Lower lobe of right lung (tissue), 2 donors: Measurements from ENCODE around the gene ATAD3B. TPM values are rescaled to one million over a fixed set of nuclear protein-coding genes. Genes with fewer than 3 reads are reported as not detected.
"Not testable (repeated sequence)": the region's sequence is repeated elsewhere in the genome, so short reads cannot be mapped to it uniquely, and the experiment has no call there.

Experiments
- ATAC-seq, 2 donors: fragments of 200-7000 bp; cut with Tn5 transposase; one replicate each; pipeline ENCODE4 v1.9.1; 2020 to 2022; ENCODE audit warnings: mild to moderate bottlenecking in 2 of 2, moderate library complexity in 2 of 2
- DNase-seq: peaks from one replicate; pipeline ENCODE4 v3.0.0-alpha.2; 2020
- H3K27ac ChIP-seq: fragments of 200-600 bp; one replicate; pipeline ENCODE4 v1.8.0; 2022
- H3K27me3 ChIP-seq: fragments of 200-600 bp; one replicate; pipeline ENCODE4 v1.8.0; 2022; ENCODE audit warnings: low read depth
- H3K36me3 ChIP-seq: fragments of 200-600 bp; one replicate; pipeline ENCODE4 v1.8.0; 2022; ENCODE audit warnings: mild to moderate bottlenecking
- H3K4me1 ChIP-seq: fragments of 200-600 bp; one replicate; pipeline ENCODE4 v1.8.0; 2022
- H3K4me3 ChIP-seq: fragments of 200-600 bp; one replicate; pipeline ENCODE4 v1.8.0; 2022; ENCODE audit warnings: mild to moderate bottlenecking
- H3K9me3 ChIP-seq: fragments of 200-600 bp; one replicate; pipeline ENCODE4 v1.8.0; 2022
- intact Hi-C: fragments of 100-400 bp; cut with DNase I; formaldehyde crosslinking; loops from one replicate; pipeline ENCODE4 v1.11.0; 2022
- total RNA-seq: library from RNA; stranded (reverse); fragmentation: NEBNext Ultra II Directional; extraction: Animal tissue kit (Norgen Biotek cat#: 25700); gene quantifications from one replicate; pipeline ENCODE4 v1.2.1, GENCODE V29; 2021
- TF ChIP-seq, protein P1 (sequence below): fragments of 200-600 bp; IDR thresholded peaks from one replicate; pipeline ENCODE4 v1.8.0; 2022; ENCODE audit warnings: antibody characterized with exemption, mild to moderate bottlenecking
- donor health status: DM: no; HTN: yes; CAD: no; lungs with severe emphysema.

Gene ATAD3B
- total RNA-seq, 1 donor from 2014 or later = 19.0 TPM

DNA sequence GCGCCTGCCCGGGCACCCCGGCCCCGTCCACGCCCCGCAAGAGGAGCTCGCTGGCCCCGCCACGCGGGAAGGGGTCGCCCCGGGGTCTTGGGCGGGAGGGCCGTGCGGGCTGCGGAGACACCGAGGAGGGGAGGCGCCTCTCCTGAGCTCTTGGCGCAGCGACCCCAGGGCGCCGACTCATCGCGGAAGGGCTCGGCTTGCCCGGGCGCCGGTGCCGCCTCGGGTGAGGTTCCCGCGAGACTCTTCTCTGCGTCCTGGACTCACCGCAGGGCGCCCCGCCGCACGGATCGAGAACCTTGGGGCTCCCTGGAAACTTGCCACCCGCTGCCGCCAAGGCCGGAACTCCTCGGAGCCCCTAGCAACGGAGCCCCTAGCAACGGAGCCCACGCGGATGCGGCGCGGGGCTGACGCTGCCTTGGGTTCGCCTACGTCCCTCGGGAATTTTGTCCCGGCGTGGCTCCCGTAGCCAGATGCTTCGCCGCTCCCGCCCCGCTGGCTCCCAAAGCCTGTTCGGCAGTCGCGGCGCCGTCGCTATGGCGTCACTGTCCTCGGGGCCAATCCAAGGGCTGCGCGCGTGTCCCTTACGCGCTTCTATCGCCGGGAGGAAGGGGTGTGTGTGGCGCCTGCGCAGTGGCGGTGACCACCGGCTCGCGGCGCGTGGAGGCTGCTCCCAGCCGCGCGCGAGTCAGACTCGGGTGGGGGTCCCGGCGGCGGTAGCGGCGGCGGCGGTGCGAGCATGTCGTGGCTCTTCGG, 40.1 kb downstream of the ATAD3B start, which contains the start of gene ATAD3A:
TSS of gene ATAD3A (plus strand) at position 630 of the 753 bp plus-strand sequence. CDS start at position 737, 107 bp downstream.
- Histone ChIP-seq H3K27me3 (no peaks in the 10 kb centered on the region), H3K4me1 (peaks cover 7% of the 10 kb centered on the region), H3K9me3 (no peaks in the 10 kb centered on the region), H3K36me3 (peaks cover 6% of the 10 kb centered on the region), H3K27ac (peak within 1 kb of the TSS; percentile 96), H3K4me3 (peak within 1 kb of the TSS; percentile 97)
- ATAC-seq = peak; percentile 97 to 98
- DNase-seq = peak; percentile 100
- intact Hi-C loops = no loop called here
- TF ChIP-seq, protein P1, sequence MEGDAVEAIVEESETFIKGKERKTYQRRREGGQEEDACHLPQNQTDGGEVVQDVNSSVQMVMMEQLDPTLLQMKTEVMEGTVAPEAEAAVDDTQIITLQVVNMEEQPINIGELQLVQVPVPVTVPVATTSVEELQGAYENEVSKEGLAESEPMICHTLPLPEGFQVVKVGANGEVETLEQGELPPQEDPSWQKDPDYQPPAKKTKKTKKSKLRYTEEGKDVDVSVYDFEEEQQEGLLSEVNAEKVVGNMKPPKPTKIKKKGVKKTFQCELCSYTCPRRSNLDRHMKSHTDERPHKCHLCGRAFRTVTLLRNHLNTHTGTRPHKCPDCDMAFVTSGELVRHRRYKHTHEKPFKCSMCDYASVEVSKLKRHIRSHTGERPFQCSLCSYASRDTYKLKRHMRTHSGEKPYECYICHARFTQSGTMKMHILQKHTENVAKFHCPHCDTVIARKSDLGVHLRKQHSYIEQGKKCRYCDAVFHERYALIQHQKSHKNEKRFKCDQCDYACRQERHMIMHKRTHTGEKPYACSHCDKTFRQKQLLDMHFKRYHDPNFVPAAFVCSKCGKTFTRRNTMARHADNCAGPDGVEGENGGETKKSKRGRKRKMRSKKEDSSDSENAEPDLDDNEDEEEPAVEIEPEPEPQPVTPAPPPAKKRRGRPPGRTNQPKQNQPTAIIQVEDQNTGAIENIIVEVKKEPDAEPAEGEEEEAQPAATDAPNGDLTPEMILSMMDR = no peak

DNA sequence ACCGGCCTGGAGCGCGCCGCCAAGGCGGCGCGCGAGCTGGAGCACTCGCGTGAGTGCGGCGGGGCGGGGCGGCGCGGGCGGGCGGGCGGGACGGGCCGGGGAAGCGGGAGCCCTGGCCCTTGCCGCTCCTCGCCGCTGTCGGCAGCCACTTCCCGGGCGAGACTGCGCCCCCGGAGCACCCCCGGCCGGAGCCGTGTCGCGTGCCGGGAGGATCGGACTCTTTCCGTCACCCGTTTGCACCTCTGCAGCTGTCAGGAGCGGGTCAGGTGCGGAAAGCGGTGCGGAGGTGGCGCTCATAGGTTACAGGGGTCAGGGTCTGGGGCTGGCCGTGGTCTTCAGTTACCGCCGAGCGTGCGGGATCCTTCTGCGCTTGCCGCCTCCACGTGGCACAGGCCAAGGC, 40.9 kb downstream of the ATAD3B start:
- ATAC-seq, H3K9me3 ChIP-seq, H3K27me3 ChIP-seq, H3K36me3 ChIP-seq, H3K4me1 ChIP-seq, intact Hi-C loops, DNase-seq: not testable (repeated sequence)
- Histone ChIP-seq H3K27ac (peak overlapping the region; percentile 18), H3K4me3 (peak overlapping the region; percentile 97)

DNA sequence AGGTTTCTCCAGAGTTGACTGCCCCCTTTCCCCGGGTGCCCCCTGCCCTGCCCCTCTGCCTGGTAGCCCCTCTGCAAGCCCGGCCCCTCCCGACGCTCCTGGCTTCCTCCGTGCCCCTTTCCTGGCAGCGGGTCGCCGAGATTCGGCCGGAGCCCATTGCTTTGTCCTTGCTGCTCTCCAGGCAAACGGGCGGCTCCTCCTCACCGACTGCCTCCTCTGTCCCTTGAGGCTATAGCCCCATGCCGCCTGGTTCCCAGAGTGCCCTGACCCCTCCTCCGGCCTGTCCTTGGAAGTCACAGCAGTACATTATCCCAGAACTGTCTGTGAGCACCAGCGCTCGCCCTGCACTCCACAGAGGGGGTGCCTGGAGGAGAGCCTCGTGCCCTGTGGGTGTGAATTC, 42.1 kb downstream of the ATAD3B start:
- DNase-seq, H3K9me3 ChIP-seq, intact Hi-C loops, H3K27me3 ChIP-seq, H3K27ac ChIP-seq, H3K4me1 ChIP-seq, H3K36me3 ChIP-seq, ATAC-seq, H3K4me3 ChIP-seq: not testable (repeated sequence)

DNA sequence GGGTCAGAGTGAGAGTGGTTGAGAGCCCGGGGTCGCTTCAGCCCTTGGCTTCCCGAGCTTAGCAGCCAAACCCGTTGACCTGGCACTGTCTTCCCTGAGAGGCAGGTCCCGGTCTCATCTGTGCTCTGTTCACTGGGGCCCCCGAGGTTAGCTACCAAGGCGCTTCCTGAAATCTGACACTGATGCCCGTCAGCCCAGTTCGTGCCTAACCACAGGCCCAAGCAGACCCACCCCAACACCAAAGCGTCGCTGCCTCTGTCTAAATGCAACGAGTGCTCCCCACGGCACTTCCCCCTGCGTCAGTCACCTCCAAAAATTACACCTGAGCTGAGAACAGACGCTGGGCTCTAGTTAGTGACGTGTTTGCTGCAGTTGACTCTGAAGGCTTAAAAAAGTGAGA, 42.8 kb downstream of the ATAD3B start:
- H3K27me3 ChIP-seq, H3K27ac ChIP-seq, ATAC-seq, H3K9me3 ChIP-seq, H3K4me3 ChIP-seq, H3K4me1 ChIP-seq, DNase-seq, intact Hi-C loops: not testable (repeated sequence)
- peaks cover 12% of the 10 kb centered on the region for H3K36me3 ChIP-seq

DNA sequence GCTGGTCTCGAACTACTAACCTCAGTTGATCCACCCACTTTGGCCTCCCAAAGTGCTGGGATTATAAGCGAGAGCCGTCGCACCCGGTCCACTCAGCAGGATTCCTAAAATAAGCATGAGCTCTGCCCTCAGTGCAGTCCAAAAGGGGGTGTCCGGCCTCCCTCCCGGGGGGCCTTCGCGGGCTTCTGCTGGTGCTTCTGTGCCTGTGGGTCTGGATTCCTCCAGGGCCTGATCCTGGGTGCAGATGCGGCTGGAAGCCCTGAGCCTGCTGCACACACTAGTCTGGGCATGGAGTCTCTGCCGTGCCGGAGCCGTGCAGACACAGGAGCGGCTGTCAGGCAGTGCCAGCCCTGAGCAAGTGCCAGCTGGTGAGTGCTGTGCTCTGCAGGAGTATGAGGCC, 45.4 kb downstream of the ATAD3B start:
- ATAC-seq, H3K27me3 ChIP-seq, H3K9me3 ChIP-seq, H3K4me3 ChIP-seq, H3K4me1 ChIP-seq, intact Hi-C loops, DNase-seq, H3K27ac ChIP-seq: not testable (repeated sequence)
- peaks cover 31% of the 10 kb centered on the region for H3K36me3 ChIP-seq

DNA sequence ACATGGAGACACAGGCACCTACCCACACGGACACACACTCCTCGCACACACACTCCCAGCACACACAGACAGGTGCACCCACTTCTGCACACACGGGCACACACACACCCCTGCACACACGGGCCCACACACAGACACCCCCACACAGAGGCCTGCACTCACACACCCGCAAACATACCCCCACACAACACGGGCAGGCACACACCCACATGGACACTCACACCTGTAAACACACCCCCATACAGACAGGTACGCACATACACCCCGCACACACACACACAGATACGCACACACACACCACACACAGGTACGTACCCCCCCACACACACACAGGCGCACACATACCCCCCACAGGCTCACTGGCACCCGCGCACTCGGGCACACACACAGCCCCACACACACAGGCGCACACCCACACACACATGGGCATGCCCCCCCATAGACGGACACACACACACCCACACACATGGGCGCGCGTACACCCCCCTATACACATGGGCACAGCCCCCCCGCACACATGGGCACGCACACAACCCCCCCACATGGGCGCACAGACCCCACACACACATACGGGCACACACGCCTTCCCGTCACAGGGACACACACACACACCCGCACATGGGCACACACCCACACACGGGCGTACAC, 46.5 kb downstream of the ATAD3B start:
- TF ChIP-seq, protein P1 = no peak
- no peak for DNase-seq
- no peak for ATAC-seq
- Histone ChIP-seq H3K9me3 (no peaks in the 10 kb centered on the region), H3K4me1 (no peaks in the 10 kb centered on the region), H3K4me3 (no peak overlapping the region), H3K27me3 (no peaks in the 10 kb centered on the region), H3K27ac (no peak overlapping the region), H3K36me3 (peaks cover 33% of the 10 kb centered on the region)
- intact Hi-C loops = no loop called here

DNA sequence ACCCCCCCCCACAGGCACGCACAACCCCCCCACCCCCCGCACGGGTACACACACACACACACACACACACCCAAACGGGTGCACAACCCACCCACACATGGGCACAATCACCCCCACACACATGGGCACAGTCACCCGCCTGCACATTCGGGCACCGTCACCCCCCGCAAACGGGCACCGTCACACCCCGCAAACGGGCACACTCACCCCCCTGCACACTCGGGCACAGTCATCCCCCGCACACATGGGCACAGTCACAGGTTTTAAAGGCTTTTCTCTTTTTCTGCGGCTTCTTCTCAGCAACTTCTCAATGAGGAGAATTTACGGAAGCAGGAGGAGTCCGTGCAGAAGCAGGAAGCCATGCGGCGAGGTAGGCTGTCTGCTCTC, 47.0 kb downstream of the ATAD3B start:
- DNase-seq, ATAC-seq, H3K4me1 ChIP-seq, H3K27ac ChIP-seq, intact Hi-C loops, H3K27me3 ChIP-seq, H3K4me3 ChIP-seq, H3K9me3 ChIP-seq: not testable (repeated sequence)
- H3K36me3 ChIP-seq = peaks cover 33% of the 10 kb centered on the region

DNA sequence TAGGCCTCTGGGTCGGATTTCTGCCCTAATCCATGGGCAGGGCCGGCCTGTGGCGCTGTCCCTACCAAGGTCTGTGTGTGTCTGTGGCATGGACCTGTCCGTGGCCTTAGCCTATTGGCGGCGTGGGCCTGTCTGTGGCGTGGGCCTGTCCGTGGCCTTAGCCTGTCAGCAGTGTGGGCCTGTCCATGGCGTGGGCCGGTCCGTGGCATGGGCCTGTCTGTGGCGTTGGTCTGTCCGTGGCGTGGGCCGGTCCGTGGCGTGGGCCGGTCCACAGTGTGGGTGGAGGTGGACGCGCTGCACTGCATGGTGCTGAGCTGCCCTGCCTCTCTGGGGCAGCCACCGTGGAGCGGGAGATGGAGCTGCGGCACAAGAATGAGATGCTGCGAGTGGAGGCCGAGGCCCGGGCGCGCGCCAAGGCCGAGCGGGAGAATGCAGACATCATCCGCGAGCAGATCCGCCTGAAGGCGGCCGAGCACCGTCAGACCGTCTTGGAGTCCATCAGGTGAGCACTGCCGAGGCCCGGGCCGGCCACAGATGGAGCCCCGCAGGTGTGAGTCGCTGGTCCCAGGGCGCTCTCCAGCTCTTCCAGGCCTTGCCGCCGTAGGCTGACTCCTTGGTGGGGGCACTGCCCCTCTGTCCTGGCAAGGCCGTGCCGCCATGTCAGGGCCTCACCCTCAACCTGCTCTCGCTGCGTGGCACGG, 48.4 kb downstream of the ATAD3B start:
- intact Hi-C loops, H3K9me3 ChIP-seq, H3K4me1 ChIP-seq, DNase-seq, H3K27ac ChIP-seq, H3K4me3 ChIP-seq, H3K27me3 ChIP-seq: not testable (repeated sequence)
- peaks cover 35% of the 10 kb centered on the region for H3K36me3 ChIP-seq
- ATAC-seq = peak; percentile 4 to 8
